ENCODE results near the gene STEAP3. TPM values are rescaled to one million over a fixed set of nuclear protein-coding genes. Genes with fewer than 3 reads are reported as not detected.

Gene STEAP3
- total RNA-seq, 1 donor = 50.9 TPM

GRCh38 chr2:119282146-119282995 lies 58.7 kb downstream of the STEAP3 start:
- DNase-seq (ENCODE audit: low read depth) = no peak
- H3K4me3 ChIP-seq (ENCODE audit: low read depth, low read length) = no peak overlapping the region
- TF ChIP-seq, protein P1, sequence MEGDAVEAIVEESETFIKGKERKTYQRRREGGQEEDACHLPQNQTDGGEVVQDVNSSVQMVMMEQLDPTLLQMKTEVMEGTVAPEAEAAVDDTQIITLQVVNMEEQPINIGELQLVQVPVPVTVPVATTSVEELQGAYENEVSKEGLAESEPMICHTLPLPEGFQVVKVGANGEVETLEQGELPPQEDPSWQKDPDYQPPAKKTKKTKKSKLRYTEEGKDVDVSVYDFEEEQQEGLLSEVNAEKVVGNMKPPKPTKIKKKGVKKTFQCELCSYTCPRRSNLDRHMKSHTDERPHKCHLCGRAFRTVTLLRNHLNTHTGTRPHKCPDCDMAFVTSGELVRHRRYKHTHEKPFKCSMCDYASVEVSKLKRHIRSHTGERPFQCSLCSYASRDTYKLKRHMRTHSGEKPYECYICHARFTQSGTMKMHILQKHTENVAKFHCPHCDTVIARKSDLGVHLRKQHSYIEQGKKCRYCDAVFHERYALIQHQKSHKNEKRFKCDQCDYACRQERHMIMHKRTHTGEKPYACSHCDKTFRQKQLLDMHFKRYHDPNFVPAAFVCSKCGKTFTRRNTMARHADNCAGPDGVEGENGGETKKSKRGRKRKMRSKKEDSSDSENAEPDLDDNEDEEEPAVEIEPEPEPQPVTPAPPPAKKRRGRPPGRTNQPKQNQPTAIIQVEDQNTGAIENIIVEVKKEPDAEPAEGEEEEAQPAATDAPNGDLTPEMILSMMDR (IDR thresholded peaks at IDR 0.05; ENCODE audit: insufficient read depth, low read length) = no peak

GRCh38 chr2:119282996-119283511 lies 59.4 kb downstream of the STEAP3 start:
- TF ChIP-seq, protein P1 (IDR thresholded peaks at IDR 0.05; ENCODE audit: insufficient read depth, low read length) = no peak
- H3K4me3 ChIP-seq (ENCODE audit: low read depth, low read length) = no peak overlapping the region
- no peak for DNase-seq (ENCODE audit: low read depth)

DNA sequence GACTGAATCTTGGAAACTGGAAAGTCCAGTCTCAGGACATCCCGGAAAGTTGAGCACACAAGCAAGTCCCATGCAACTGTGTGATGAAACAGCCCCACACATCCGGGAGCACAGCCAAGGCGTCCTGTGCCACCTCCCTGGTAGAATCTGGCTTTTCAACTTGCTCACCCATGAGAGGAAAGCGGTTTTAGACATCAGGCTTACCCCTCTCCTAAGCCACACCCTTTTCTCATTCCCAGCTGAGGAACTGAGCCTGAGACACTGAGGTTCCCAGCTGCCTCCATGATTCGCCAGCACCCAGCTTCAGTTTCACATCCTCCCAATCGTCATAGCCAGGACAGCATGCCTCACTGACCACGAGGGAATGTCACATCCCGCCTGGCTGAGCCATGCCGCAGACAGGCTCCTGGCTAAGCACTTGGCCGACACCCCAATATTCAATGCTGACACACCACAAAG lies 60.3 kb downstream of the STEAP3 start:
- TF ChIP-seq, protein P1 (IDR thresholded peaks at IDR 0.05; ENCODE audit: insufficient read depth, low read length) = no peak
- no peak overlapping the region for H3K4me3 ChIP-seq (ENCODE audit: low read depth, low read length)
- peak; percentile 78 for DNase-seq (ENCODE audit: low read depth)

- no peak overlapping the region for H3K4me3 ChIP-seq (ENCODE audit: low read depth, low read length)
- no peak for DNase-seq (ENCODE audit: low read depth)
- TF ChIP-seq, protein P1 (IDR thresholded peaks at IDR 0.05; ENCODE audit: insufficient read depth, low read length) = no peak
These were observed 63.0 kb downstream of the STEAP3 start for GRCh38 chr2:119286661-119287060.

DNA sequence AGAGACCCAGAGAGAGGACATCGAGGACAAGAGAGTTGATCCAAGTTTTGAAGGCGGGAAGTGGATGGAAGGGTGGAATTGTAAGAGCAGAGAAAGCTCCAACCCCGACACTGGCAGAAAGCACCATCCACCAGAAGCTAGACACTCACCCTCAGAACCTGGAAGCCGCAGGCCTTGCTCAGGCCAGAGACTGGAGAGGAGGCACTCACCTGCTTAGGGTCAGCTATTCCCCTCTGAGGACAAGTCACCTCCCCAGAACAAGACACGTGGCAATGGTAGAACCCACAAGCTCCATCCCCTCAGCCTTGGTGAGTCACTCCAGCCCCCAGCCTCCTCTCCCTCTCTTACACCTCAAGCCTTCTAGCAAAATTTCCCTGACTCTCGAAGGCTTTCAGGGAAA lies 64.9 kb downstream of the STEAP3 start:
- no peak for DNase-seq (ENCODE audit: low read depth)
- TF ChIP-seq, protein P1 (IDR thresholded peaks at IDR 0.05; ENCODE audit: insufficient read depth, low read length) = no peak
- no peak overlapping the region for H3K4me3 ChIP-seq (ENCODE audit: low read depth, low read length)

- no peak for DNase-seq (ENCODE audit: low read depth)
- TF ChIP-seq, protein P1 (IDR thresholded peaks at IDR 0.05; ENCODE audit: insufficient read depth, low read length) = no peak
- no peak overlapping the region for H3K4me3 ChIP-seq (ENCODE audit: low read depth, low read length)
These were observed 65.5 kb downstream of the STEAP3 start for GRCh38 chr2:119289093-119289492.

Measured in fibroblast of the aortic adventitia (primary cell).